ENCODE results near the gene BMP7. TPM values are rescaled to one million over a fixed set of nuclear protein-coding genes. Genes with fewer than 3 reads are reported as not detected.

BMP7 gene
- total and polyA plus RNA-seq, 9 donors: 0.07 to 19.4 (median 0.83) TPM

- TF ChIP-seq EP300 (IDR thresholded peaks at IDR 0.05): no peak
- TF ChIP-seq, protein P1, sequence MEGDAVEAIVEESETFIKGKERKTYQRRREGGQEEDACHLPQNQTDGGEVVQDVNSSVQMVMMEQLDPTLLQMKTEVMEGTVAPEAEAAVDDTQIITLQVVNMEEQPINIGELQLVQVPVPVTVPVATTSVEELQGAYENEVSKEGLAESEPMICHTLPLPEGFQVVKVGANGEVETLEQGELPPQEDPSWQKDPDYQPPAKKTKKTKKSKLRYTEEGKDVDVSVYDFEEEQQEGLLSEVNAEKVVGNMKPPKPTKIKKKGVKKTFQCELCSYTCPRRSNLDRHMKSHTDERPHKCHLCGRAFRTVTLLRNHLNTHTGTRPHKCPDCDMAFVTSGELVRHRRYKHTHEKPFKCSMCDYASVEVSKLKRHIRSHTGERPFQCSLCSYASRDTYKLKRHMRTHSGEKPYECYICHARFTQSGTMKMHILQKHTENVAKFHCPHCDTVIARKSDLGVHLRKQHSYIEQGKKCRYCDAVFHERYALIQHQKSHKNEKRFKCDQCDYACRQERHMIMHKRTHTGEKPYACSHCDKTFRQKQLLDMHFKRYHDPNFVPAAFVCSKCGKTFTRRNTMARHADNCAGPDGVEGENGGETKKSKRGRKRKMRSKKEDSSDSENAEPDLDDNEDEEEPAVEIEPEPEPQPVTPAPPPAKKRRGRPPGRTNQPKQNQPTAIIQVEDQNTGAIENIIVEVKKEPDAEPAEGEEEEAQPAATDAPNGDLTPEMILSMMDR (IDR thresholded peaks at IDR 0.05): no peak
- TF ChIP-seq POLR2A (IDR thresholded peaks at IDR 0.05): no peak
- H3K36me3 ChIP-seq: no peaks in the 10 kb centered on the region
- H3K27me3 ChIP-seq: no peaks in the 10 kb centered on the region
- no peaks in the 10 kb centered on the region for H3K9me3 ChIP-seq
- no peaks in the 10 kb centered on the region for H3K4me1 ChIP-seq (ENCODE audit: insufficient read depth)
- intact Hi-C loops (cut with DNase I): no loop called here
- H3K27ac ChIP-seq: no peak overlapping the region
- DNase-seq: no peak
- WGBS, 3 donors: 77 to 86% (median 80%) methylated on average over 8 of the region's 8 CpGs
- no peak overlapping the region for H3K4me3 ChIP-seq
Observed at GRCh38 chr20:57186192-57186591, 80.2 kb downstream of the BMP7 start.

DNA sequence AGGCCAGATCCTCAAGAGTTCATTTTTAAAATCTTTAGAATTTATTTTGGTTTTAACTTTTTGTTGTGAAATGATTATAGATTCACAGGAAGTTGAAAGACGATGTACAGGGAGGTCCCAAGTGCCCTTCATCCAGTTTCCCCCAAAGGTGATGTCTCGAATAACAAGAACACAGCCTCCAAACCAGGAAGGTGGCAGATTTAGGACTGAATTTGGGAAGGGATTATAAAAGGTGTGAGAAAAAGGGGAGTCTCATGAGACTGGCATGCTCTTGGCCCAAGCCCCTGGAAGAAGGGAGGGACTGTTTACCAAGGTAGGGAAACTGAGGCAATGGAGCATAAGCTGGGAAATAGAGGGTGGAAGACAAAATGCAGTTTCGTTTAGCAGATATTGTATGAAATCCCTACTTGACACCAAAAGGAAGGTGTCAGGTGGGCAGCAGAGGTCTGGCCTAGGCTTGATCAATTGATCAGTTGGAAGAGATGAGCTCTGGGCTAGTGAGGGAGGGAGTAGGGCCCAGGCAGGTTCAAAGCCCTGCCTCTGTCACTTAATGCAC is 81.2 kb downstream of the BMP7 start:
- WGBS, 3 donors: 83 to 87% (median 86%) methylated on average over 3 of the region's 3 CpGs
- no peaks in the 10 kb centered on the region for H3K4me1 ChIP-seq (ENCODE audit: insufficient read depth)
- no peak overlapping the region for H3K27ac ChIP-seq
- intact Hi-C loops (cut with DNase I): no loop called here
- no peaks in the 10 kb centered on the region for H3K36me3 ChIP-seq
- no peaks in the 10 kb centered on the region for H3K27me3 ChIP-seq
- no peak for DNase-seq
- TF ChIP-seq, protein P1 (IDR thresholded peaks at IDR 0.05): no peak
- TF ChIP-seq POLR2A (IDR thresholded peaks at IDR 0.05) (no peak), EP300 (IDR thresholded peaks at IDR 0.05) (no peak)
- no peaks in the 10 kb centered on the region for H3K9me3 ChIP-seq
- no peak overlapping the region for H3K4me3 ChIP-seq

- no peak overlapping the region for H3K4me3 ChIP-seq
- no peaks in the 10 kb centered on the region for H3K27me3 ChIP-seq
- no peak for DNase-seq
- H3K9me3 ChIP-seq: no peaks in the 10 kb centered on the region
- 83 to 87% (median 84%) methylated on average over 19 of the region's 19 CpGs for WGBS, 3 donors
- H3K4me1 ChIP-seq (ENCODE audit: insufficient read depth): no peaks in the 10 kb centered on the region
- H3K27ac ChIP-seq: no peak overlapping the region
- TF ChIP-seq EP300 (IDR thresholded peaks at IDR 0.05) (no peak), POLR2A (IDR thresholded peaks at IDR 0.05) (no peak)
- TF ChIP-seq, protein P1 (IDR thresholded peaks at IDR 0.05): no peak
- no peaks in the 10 kb centered on the region for H3K36me3 ChIP-seq
- intact Hi-C loops (cut with DNase I): no loop called here
Observed at GRCh38 chr20:57183457-57184009, 82.9 kb downstream of the BMP7 start.

DNA sequence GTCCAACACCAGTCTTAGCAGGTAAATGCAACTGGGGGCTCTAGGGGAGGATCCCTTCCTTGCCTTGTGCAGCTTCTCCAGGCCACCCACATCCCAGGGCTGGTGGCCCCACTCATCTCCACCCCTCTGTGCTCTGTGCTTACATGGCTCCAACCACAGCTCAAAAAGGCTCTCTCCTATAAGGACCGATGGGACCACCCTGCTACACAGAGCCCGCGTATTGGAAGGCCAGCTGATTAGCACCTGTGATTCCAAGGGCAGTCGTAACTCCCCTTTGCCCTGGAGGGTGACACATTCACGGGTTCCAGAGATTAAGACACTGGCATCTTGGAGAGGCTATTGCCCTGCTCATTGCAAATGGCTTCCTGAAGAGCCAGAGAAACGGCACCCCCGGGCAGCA is 84.8 kb downstream of the BMP7 start:
- no peaks in the 10 kb centered on the region for H3K4me1 ChIP-seq (ENCODE audit: insufficient read depth)
- TF ChIP-seq EP300 (IDR thresholded peaks at IDR 0.05): no peak
- TF ChIP-seq, protein P1 (IDR thresholded peaks at IDR 0.05): no peak
- TF ChIP-seq POLR2A (IDR thresholded peaks at IDR 0.05): no peak
- H3K4me3 ChIP-seq: no peak overlapping the region
- WGBS, 3 donors: 50 to 65% (median 53%) methylated on average over 7 of the region's 7 CpGs
- no peak for DNase-seq
- H3K36me3 ChIP-seq: no peaks in the 10 kb centered on the region
- intact Hi-C loops (cut with DNase I): no loop called here
- no peak overlapping the region for H3K27ac ChIP-seq
- no peaks in the 10 kb centered on the region for H3K27me3 ChIP-seq
- no peaks in the 10 kb centered on the region for H3K9me3 ChIP-seq
